ENCODE data around the gene ING3.

DNA sequence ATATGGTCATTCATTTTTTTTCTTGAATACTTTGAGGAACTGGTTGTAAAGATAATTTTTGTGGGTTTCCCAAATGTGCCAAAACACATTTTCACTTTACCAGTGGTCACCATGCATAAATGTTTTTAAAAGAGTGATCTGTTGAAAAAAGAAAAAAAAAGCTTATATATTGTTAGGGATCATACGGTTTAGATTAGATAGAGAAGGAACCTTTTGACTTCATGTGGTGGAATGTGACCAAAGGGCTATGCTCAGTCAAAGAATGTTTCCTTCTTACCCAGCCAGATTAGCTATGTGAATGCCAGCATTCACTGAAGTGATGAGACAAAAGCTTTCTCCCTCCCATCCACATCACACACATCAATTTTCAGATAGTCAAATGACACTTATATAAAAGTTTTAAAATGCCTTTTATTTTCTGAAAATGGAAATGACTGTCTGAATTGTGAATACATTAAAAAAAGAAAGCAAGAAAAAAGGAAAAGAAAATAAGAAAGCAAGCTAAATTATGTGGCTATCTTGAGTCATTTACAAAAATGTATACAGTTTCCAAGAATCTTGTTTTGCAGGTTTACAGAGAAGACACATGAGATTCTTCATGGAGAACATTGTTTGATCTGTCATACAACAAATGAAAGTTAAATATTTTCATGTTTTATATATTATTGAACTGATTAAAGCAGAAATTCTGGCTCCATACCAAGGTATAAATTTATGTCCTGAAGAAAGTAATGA is 29.4 kb downstream of the ING3 start:
- TF ChIP-seq ZNF24 (IDR thresholded peaks at IDR 0.05) = no peak
- TF ChIP-seq LEF1 (IDR thresholded peaks at IDR 0.05) = no peak
- no peak for TF ChIP-seq RFX1 (IDR thresholded peaks at IDR 0.05)
- no peak for TF ChIP-seq MEF2D (tag; conservative IDR thresholded peaks at IDR 0.05; ENCODE audit: low read depth)
- TF ChIP-seq CEBPG (CRISPR knock-in tag; IDR thresholded peaks at IDR 0.05) = no peak
- no peak for TF ChIP-seq CEBPG (tag; conservative IDR thresholded peaks at IDR 0.05 in 1 of 2, IDR thresholded peaks at IDR 0.05 in 1 of 2)
- no peak for TF ChIP-seq SIN3B (IDR thresholded peaks at IDR 0.05; ENCODE audit: low read depth)
- TF ChIP-seq EGR1 (conservative IDR thresholded peaks at IDR 0.05) = no peak
- no peak for TF ChIP-seq JUN (IDR thresholded peaks at IDR 0.05; ENCODE audit: borderline replicate concordance, low read depth, low read length)
- no peak for TF ChIP-seq JUN (CRISPR knock-in tag; IDR thresholded peaks at IDR 0.05; ENCODE audit: borderline replicate concordance)
- TF ChIP-seq, protein P1, sequence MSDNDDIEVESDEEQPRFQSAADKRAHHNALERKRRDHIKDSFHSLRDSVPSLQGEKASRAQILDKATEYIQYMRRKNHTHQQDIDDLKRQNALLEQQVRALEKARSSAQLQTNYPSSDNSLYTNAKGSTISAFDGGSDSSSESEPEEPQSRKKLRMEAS (CRISPR knock-in tag; IDR thresholded peaks at IDR 0.05) = no peak
- TF ChIP-seq, protein P2, sequence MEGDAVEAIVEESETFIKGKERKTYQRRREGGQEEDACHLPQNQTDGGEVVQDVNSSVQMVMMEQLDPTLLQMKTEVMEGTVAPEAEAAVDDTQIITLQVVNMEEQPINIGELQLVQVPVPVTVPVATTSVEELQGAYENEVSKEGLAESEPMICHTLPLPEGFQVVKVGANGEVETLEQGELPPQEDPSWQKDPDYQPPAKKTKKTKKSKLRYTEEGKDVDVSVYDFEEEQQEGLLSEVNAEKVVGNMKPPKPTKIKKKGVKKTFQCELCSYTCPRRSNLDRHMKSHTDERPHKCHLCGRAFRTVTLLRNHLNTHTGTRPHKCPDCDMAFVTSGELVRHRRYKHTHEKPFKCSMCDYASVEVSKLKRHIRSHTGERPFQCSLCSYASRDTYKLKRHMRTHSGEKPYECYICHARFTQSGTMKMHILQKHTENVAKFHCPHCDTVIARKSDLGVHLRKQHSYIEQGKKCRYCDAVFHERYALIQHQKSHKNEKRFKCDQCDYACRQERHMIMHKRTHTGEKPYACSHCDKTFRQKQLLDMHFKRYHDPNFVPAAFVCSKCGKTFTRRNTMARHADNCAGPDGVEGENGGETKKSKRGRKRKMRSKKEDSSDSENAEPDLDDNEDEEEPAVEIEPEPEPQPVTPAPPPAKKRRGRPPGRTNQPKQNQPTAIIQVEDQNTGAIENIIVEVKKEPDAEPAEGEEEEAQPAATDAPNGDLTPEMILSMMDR (IDR thresholded peaks at IDR 0.05 in 2 of 3, conservative IDR thresholded peaks at IDR 0.05 in 1 of 3; ENCODE audit: insufficient read depth in 2 of 3, low read depth in 1 of 3, low read length in 3 of 3) = no peak
- TF ChIP-seq, protein P3, sequence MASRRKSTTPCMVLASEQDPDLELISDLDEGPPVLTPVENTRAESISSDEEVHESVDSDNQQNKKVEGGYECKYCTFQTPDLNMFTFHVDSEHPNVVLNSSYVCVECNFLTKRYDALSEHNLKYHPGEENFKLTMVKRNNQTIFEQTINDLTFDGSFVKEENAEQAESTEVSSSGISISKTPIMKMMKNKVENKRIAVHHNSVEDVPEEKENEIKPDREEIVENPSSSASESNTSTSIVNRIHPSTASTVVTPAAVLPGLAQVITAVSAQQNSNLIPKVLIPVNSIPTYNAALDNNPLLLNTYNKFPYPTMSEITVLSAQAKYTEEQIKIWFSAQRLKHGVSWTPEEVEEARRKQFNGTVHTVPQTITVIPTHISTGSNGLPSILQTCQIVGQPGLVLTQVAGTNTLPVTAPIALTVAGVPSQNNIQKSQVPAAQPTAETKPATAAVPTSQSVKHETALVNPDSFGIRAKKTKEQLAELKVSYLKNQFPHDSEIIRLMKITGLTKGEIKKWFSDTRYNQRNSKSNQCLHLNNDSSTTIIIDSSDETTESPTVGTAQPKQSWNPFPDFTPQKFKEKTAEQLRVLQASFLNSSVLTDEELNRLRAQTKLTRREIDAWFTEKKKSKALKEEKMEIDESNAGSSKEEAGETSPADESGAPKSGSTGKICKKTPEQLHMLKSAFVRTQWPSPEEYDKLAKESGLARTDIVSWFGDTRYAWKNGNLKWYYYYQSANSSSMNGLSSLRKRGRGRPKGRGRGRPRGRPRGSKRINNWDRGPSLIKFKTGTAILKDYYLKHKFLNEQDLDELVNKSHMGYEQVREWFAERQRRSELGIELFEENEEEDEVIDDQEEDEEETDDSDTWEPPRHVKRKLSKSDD (conservative IDR thresholded peaks at IDR 0.05; ENCODE audit: low read length) = no peak
